ENCODE data around the gene CD1B. TPM values are rescaled to one million over a fixed set of nuclear protein-coding genes. Genes with fewer than 3 reads are reported as not detected.
"Not testable (repeated sequence)": the region's sequence is repeated elsewhere in the genome, so short reads cannot be mapped to it uniquely, and the experiment has no call there.

The CD1B gene
- total RNA-seq, 2 donors from 2014 or later: not detected

DNA sequence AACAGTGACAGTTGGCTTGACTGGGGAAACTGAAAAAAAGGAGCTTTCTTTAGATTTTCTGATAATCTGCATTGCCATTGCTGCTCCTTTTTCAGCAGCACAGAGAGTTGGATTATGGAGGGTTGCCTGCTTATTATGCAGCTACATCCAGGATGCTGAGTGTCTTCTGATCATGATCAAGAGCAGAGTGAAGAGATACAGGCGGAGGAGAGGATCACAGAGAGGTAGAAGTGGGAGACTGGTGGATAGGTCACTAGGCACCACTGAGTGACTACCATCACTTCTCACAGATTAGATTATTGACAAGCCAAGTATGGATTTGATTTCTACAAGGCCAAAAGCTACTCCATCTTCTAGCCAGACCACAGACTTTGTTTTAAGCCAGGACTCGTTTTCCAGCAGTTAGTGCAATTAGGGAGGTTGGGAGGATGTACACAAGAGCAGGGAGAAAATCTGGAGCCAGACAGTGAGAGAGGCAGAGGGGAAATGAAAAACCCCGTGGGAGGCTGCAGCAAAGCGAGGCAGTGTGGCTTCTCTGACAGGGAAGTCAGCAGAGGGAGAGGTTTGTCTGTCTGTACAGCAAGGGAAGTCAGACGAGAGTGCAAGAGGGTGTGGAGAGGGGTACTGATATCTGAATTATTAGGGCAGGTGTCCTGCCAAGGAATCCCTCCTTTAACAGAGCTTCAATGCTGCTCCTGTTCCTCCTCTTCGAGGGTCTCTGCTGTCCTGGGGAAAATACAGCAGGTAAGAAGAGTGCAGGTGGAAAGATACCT, 22.2 kb upstream of the CD1B start, which contains the start of gene CD1E:
TSS of gene CD1E (plus strand) at position 592 of the 773 bp plus-strand sequence. CDS start at position 687, 95 bp downstream.
- Histone ChIP-seq H3K4me3 (no peak within 1 kb of the TSS), H3K9me3 (no peaks in the 10 kb centered on the region), H3K27ac (no peak within 1 kb of the TSS), H3K36me3 (no peaks in the 10 kb centered on the region), H3K4me1 (no peaks in the 10 kb centered on the region), H3K27me3 (no peaks in the 10 kb centered on the region)
- TF ChIP-seq, protein P1, sequence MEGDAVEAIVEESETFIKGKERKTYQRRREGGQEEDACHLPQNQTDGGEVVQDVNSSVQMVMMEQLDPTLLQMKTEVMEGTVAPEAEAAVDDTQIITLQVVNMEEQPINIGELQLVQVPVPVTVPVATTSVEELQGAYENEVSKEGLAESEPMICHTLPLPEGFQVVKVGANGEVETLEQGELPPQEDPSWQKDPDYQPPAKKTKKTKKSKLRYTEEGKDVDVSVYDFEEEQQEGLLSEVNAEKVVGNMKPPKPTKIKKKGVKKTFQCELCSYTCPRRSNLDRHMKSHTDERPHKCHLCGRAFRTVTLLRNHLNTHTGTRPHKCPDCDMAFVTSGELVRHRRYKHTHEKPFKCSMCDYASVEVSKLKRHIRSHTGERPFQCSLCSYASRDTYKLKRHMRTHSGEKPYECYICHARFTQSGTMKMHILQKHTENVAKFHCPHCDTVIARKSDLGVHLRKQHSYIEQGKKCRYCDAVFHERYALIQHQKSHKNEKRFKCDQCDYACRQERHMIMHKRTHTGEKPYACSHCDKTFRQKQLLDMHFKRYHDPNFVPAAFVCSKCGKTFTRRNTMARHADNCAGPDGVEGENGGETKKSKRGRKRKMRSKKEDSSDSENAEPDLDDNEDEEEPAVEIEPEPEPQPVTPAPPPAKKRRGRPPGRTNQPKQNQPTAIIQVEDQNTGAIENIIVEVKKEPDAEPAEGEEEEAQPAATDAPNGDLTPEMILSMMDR (IDR thresholded peaks at IDR 0.05): no peak
- no peak for DNase-seq (ENCODE audit: low spot score)

DNA sequence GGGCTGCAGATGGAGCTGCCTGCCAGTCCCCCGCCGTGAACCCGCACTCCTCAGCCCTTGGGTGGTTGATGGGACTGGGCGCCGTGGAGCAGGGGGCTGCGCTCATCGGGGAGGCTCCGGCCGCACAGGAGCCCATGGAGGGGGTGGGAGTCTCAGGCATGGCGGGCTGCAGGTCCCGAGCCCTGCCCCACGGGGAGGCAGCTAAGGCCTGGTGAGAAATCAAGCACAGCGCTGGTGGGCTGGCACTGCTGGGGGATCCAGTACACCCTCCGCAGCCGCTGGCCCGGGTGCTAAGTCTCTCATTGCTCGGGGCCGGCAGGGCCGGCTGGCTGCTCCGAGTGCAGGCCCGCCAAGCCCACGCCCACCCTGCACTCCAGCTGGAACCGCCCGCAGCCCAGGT, 17.6 kb upstream of the CD1B start:
- H3K9me3 ChIP-seq; H3K27me3 ChIP-seq; H3K27ac ChIP-seq; H3K4me3 ChIP-seq; DNase-seq (ENCODE audit: low spot score); H3K4me1 ChIP-seq; H3K36me3 ChIP-seq: not testable (repeated sequence)

DNA sequence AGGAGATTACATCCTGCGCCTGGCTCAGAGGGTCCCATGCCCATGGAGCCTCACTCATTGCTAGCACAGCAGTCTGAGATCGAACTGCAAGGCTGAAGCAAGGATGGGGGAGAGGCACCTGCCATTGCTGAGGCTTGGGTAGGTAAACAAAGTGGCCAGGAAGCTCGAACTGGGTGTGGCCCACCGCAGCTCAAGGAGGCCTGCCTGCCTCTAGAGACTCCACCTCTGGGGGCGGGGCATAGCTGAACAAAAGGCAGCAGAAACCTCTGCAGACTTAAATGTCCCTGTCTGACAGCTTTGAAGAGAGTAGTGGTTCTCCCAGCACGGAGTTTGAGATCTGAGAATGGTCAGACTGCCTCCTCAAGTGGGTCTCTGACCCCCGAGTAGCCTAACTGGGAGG, 5.1 kb upstream of the CD1B start:
- not testable (repeated sequence) for H3K36me3 ChIP-seq; H3K9me3 ChIP-seq; DNase-seq (ENCODE audit: low spot score); H3K27ac ChIP-seq; H3K4me1 ChIP-seq; H3K4me3 ChIP-seq; H3K27me3 ChIP-seq

- H3K27me3 ChIP-seq: no peaks in the 10 kb centered on the region
- H3K4me1 ChIP-seq: no peaks in the 10 kb centered on the region
- no peak overlapping the region for H3K4me3 ChIP-seq
- TF ChIP-seq, protein P1 (IDR thresholded peaks at IDR 0.05): no peak
- H3K27ac ChIP-seq: no peak overlapping the region
- H3K36me3 ChIP-seq: no peaks in the 10 kb centered on the region
- no peak for DNase-seq (ENCODE audit: low spot score)
- no peaks in the 10 kb centered on the region for H3K9me3 ChIP-seq
These were observed 3.8 kb upstream of the CD1B start for GRCh38 chr1:158335213-158335532.

DNA sequence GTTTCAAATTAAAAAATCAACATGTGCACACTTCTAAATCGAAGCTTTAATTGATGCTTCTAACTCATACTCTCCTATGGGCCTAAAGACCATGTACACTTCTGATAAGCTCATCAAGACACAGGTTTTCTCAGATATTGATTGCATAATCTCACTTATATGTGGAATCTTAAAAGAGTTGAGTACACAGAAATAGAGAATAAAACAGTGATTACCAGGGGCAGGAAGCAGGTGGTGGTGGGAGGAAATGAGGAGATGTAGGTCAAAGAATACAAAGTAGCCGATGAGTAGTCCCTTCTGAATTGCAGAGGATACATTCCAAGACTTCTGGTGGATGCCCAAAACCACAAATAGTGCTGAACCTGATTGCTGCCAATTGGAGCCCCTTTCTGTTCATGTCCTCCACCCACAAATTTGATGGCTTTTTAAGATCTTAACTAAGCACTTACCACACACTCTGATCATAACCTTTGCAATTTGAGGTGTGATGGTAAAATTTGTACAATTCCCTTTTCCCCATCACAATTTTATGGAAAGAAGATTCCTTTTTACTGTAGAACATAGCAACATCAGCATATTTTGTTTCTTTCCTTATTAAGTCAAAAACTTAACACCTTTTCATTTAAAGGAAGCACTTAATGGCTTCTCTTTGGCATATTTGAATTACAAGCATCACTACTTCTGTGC, 3.3 kb upstream of the CD1B start:
- TF ChIP-seq, protein P1 (IDR thresholded peaks at IDR 0.05): no peak
- Histone ChIP-seq H3K36me3 (no peaks in the 10 kb centered on the region), H3K27ac (no peak overlapping the region), H3K4me1 (no peaks in the 10 kb centered on the region), H3K9me3 (no peaks in the 10 kb centered on the region), H3K27me3 (no peaks in the 10 kb centered on the region), H3K4me3 (no peak overlapping the region)
- DNase-seq (ENCODE audit: low spot score): no peak

DNA sequence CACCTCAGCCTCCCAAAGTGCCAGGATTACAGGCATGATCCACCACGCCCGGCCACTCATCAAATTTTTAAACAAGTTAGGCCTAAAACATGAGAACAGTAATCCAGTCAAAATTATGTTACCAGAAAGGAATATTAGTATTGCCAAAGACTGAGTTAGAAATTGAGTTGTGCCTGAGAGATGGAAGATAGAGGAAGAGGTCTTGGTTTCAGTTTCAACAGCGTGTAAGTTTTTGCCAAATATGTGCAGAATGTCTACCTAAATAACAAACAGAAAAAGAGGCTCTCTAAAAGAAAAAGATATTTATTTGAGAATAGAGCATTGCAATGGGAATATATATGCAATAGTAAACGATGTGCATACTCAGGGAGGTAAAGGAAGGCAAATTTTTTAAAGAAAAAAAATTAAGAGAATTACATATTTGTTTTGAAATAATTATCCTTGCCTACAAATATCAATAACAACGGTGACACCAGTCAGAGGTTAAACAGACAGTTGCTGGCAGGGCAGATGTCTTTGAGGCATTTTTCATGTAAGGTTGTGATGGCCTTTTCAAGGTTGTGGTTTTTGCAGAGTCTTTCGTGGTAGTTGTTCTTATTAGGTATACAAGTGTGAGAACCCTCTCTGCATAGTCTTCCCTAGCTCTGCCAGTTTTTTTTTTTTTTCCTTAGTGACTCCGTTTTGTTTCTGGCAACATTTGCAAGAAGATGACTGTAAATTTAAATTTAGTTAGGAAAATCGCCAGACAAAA, 2.2 kb upstream of the CD1B start:
- TF ChIP-seq, protein P1 (IDR thresholded peaks at IDR 0.05): no peak
- H3K9me3 ChIP-seq: no peaks in the 10 kb centered on the region
- no peak overlapping the region for H3K4me3 ChIP-seq
- H3K27ac ChIP-seq: no peak overlapping the region
- H3K36me3 ChIP-seq: no peaks in the 10 kb centered on the region
- H3K27me3 ChIP-seq: no peaks in the 10 kb centered on the region
- no peaks in the 10 kb centered on the region for H3K4me1 ChIP-seq
- no peak for DNase-seq (ENCODE audit: low spot score)
